ENCODE results near the gene IGFBPL1.

- TF ChIP-seq, protein P1, sequence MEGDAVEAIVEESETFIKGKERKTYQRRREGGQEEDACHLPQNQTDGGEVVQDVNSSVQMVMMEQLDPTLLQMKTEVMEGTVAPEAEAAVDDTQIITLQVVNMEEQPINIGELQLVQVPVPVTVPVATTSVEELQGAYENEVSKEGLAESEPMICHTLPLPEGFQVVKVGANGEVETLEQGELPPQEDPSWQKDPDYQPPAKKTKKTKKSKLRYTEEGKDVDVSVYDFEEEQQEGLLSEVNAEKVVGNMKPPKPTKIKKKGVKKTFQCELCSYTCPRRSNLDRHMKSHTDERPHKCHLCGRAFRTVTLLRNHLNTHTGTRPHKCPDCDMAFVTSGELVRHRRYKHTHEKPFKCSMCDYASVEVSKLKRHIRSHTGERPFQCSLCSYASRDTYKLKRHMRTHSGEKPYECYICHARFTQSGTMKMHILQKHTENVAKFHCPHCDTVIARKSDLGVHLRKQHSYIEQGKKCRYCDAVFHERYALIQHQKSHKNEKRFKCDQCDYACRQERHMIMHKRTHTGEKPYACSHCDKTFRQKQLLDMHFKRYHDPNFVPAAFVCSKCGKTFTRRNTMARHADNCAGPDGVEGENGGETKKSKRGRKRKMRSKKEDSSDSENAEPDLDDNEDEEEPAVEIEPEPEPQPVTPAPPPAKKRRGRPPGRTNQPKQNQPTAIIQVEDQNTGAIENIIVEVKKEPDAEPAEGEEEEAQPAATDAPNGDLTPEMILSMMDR (IDR thresholded peaks at IDR 0.05) = no peak
- no peak for TF ChIP-seq POLR2A (IDR thresholded peaks at IDR 0.05)
Observed at GRCh38 chr9:38395653-38396370, 28.4 kb downstream of the IGFBPL1 start.
